ENCODE data around the gene C20orf144.

DNA sequence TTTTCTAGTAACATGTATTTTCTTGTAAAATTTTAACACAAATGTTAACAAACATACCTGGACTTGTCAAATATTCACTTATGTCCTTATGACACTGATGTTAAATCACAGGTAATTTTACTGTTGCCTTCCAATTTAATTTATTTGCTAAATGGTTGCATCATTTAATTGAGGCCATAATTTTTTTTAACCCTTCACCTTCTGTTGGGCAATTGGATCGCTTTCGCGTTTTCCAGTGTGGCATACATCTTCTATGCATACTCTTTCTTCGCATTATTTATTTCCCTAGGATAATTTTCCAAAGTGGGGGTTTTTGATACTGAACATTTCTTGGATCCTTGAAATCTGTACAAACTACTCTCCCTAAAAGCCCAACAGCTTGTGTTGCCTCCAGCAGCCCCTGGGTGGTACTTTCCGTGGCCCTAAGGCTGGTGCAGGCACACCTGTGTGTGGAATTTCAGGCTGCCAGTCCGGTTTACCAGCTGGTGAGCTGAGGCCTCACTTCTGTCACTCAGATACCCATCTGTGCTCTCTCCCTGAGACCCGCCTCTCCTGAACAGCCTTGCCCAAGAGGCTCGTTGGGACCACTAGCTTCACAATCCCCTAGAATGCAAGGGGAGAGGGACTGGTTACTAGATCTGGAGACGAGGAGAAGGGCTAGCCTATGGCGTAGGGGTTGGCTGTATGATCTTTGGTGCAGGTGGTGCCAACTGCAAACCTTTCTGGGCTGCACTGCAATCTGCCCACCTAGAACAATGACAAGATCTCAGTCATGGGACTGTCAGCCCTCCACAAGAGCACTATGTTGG is 11.2 kb upstream of the C20orf144 start:
- TF ChIP-seq EZH2 (IDR thresholded peaks at IDR 0.05; ENCODE audit: low read length, unreplicated experiment) (no peak), EZH2phosphoT487 (IDR thresholded peaks at IDR 0.05; ENCODE audit: borderline replicate concordance, low read length) (no peak)
- TF ChIP-seq, protein P1, sequence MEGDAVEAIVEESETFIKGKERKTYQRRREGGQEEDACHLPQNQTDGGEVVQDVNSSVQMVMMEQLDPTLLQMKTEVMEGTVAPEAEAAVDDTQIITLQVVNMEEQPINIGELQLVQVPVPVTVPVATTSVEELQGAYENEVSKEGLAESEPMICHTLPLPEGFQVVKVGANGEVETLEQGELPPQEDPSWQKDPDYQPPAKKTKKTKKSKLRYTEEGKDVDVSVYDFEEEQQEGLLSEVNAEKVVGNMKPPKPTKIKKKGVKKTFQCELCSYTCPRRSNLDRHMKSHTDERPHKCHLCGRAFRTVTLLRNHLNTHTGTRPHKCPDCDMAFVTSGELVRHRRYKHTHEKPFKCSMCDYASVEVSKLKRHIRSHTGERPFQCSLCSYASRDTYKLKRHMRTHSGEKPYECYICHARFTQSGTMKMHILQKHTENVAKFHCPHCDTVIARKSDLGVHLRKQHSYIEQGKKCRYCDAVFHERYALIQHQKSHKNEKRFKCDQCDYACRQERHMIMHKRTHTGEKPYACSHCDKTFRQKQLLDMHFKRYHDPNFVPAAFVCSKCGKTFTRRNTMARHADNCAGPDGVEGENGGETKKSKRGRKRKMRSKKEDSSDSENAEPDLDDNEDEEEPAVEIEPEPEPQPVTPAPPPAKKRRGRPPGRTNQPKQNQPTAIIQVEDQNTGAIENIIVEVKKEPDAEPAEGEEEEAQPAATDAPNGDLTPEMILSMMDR (conservative IDR thresholded peaks at IDR 0.05; ENCODE audit: low read depth, low read length), result no peak

All from PC-3 (cell line).